HEK293T (cell line): Measurements from ENCODE around the gene FBXL19.

ENCODE experiments used
- CTBP1 ChIP-seq: fragments of 450-650 bp; IDR thresholded peaks from 2 replicates; pipeline ENCODE4 v1.6.1; 2016; ENCODE audit warnings: borderline replicate concordance
- NFRKB ChIP-seq: fragments of 450-650 bp; IDR thresholded peaks from 2 replicates; pipeline ENCODE4 v1.6.1; 2016; ENCODE audit warnings: mild to moderate bottlenecking, moderate library complexity
- SP1 ChIP-seq: fragments of 450-650 bp; IDR thresholded peaks from 2 replicates; pipeline ENCODE4 v1.6.1; 2017
- SUZ12 ChIP-seq: fragments of 450-650 bp; IDR thresholded peaks from 2 replicates; pipeline ENCODE4 v1.6.1; 2016; ENCODE audit warnings: mild to moderate bottlenecking

DNA sequence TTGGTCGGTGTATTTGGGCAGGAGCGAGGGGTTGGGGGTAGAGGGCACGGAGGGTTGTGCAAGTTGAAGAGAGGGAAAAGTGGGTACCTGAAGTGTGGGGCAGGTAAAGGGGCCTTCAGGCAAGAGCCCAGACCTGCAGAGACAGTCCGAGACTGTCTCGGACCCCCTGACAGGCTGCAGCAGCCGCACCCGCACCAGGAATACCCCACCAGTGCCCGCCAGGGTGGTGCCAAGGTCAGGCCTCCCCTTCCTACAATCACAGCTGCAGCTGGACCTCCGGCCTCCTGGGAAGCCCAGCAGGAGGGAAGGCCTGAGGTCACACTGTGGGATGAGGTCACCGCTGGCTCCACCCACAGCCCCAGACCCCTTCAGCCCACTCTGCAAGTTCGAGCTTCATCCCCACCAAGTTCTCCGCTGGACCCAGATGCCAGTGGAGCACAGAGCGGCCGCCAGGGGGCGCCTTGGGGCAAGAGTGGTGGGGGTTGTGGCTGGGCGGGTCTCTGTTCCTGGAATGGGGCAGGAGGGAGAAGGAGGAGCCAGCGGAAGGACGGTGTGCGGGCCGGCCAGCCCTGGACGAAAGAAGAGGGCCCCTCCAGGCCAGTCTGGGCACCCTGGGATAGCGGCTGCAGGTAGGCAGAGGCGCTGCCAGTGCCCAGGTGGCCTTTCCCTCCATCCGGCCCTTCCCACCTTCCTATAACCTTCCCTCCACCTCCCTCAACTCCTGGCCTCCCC is 61.5 kb downstream of the FBXL19 start, which contains the start of gene HSD3B7:
- TF ChIP-seq SUZ12 (no peak), NFRKB (no peak), SP1 (no peak), CTBP1 (no peak)
